Astrocyte (in vitro differentiated cells and primary cell): Measurements from ENCODE around the gene GIMAP8. TPM values are rescaled to one million over a fixed set of nuclear protein-coding genes. Genes with fewer than 3 reads are reported as not detected.
"Not testable (repeated sequence)": the region's sequence is repeated elsewhere in the genome, so short reads cannot be mapped to it uniquely, and the experiment has no call there.

Experiments
- DNase-seq: peaks from one replicate; pipeline ENCODE4 v3.0.0-alpha.2; 2010; ENCODE audit warnings: low read depth
- FAIRE-seq: peaks from 2 replicates; lab custom pipeline; 2011; peaks lifted over from hg19 to GRCh38; lab: Jason Lieb, UNC
- H2AFZ ChIP-seq: 2 replicates; pipeline ENCODE4 v1.6.0; 2012; ENCODE audit warnings: low read depth, low read length, inconsistent platforms
- H3K27ac ChIP-seq: 2 replicates; pipeline ENCODE4 v1.5.1; 2011; ENCODE audit warnings: low read depth, low read length, inconsistent platforms
- H3K27me3 ChIP-seq: 2 replicates; pipeline ENCODE4 v1.6.0; 2011; ENCODE audit warnings: low read length, inconsistent platforms; ENCODE audit not compliant: insufficient read depth
- H3K36me3 ChIP-seq: 2 replicates; pipeline ENCODE4 v1.5.1; 2011; ENCODE audit warnings: low read length, inconsistent platforms; ENCODE audit not compliant: insufficient read depth
- H3K4me1 ChIP-seq: 2 replicates; pipeline ENCODE4 v1.5.1; 2011; ENCODE audit warnings: low read length, inconsistent platforms; ENCODE audit not compliant: insufficient read depth
- H3K4me2 ChIP-seq: 2 replicates; pipeline ENCODE4 v1.6.0; 2012; ENCODE audit warnings: low read length, inconsistent platforms
- H3K4me3 ChIP-seq: 2 replicates; pipeline ENCODE4 v1.5.1; 2011; ENCODE audit warnings: low read depth, mild to moderate bottlenecking, low read length, inconsistent platforms; ENCODE audit not compliant: insufficient read depth
- H3K79me2 ChIP-seq: 2 replicates; pipeline ENCODE4 v1.6.0; 2012; ENCODE audit warnings: mild to moderate bottlenecking, low read length, inconsistent platforms; ENCODE audit not compliant: insufficient read depth
- H3K9ac ChIP-seq: 2 replicates; pipeline ENCODE4 v1.6.0; 2012; ENCODE audit warnings: mild to moderate bottlenecking, low read length, inconsistent platforms
- H3K9me3 ChIP-seq: 2 replicates; pipeline ENCODE4 v1.5.1; 2012; ENCODE audit warnings: low read depth, mild to moderate bottlenecking, low read length, inconsistent platforms; ENCODE audit not compliant: insufficient read depth
- H4K20me1 ChIP-seq: 2 replicates; pipeline ENCODE4 v1.6.0; 2012; ENCODE audit warnings: low read length, inconsistent platforms; ENCODE audit not compliant: insufficient read depth
- H3K27ac Mint-ChIP-seq: one replicate; pipeline ENCODE4 v1.8.0; 2021; ENCODE audit warnings: mild to moderate bottlenecking, mixed read lengths; ENCODE audit not compliant: unreplicated experiment
- H3K27me3 Mint-ChIP-seq: one replicate; pipeline ENCODE4 v1.8.0; 2021; ENCODE audit warnings: low read depth, mixed read lengths; ENCODE audit not compliant: unreplicated experiment
- H3K36me3 Mint-ChIP-seq: one replicate; pipeline ENCODE4 v1.8.0; 2021; ENCODE audit warnings: low read depth, mixed read lengths; ENCODE audit not compliant: unreplicated experiment
- H3K4me1 Mint-ChIP-seq: one replicate; pipeline ENCODE4 v1.8.0; 2021; ENCODE audit warnings: low read depth, mixed read lengths; ENCODE audit not compliant: unreplicated experiment
- H3K4me3 Mint-ChIP-seq: one replicate; pipeline ENCODE4 v1.8.0; 2021; ENCODE audit warnings: mild to moderate bottlenecking, moderate library complexity, mixed read lengths; ENCODE audit not compliant: unreplicated experiment
- H3K9me3 Mint-ChIP-seq: one replicate; pipeline ENCODE4 v1.8.0; 2021; ENCODE audit warnings: mild to moderate bottlenecking, mixed read lengths; ENCODE audit not compliant: unreplicated experiment
- CTCF ChIP-seq: IDR thresholded peaks from 2 replicates; pipeline ENCODE4 v1.5.1; 2011; ENCODE audit warnings: low read depth, mild to moderate bottlenecking, inconsistent platforms, low read length, moderate library complexity; ENCODE audit not compliant: insufficient read depth
- EZH2 ChIP-seq: IDR thresholded peaks from 2 replicates; pipeline ENCODE4 v1.6.1; 2012; ENCODE audit warnings: mild to moderate bottlenecking, low read length, inconsistent platforms; ENCODE audit not compliant: insufficient read depth
- total RNA-seq: library from RNA; stranded (reverse); gene quantifications from 2 replicates; pipeline ENCODE4 v1.2.1, GENCODE V29; 2021

The GIMAP8 gene
- total RNA-seq, 1 donor from 2014 or later: not detected

- Histone ChIP-seq H3K4me1 (no peaks in the 10 kb centered on the region), H3K36me3 (no peaks in the 10 kb centered on the region), H3K4me2 (no peak overlapping the region), H3K9ac (no peak overlapping the region), H2AFZ (no peak overlapping the region), H3K4me3 (no peak overlapping the region), H3K27ac (no peak overlapping the region), H3K27me3 (no peaks in the 10 kb centered on the region), H3K9me3 (no peaks in the 10 kb centered on the region), H4K20me1 (no peaks in the 10 kb centered on the region), H3K79me2 (no peaks in the 10 kb centered on the region)
- H3K9me3 Mint-ChIP-seq: no peaks in the 10 kb centered on the region
- no peak for TF ChIP-seq CTCF
- TF ChIP-seq EZH2: no peak
- H3K27me3 Mint-ChIP-seq: no peaks in the 10 kb centered on the region
- FAIRE-seq (no peak), DNase-seq (no peak)
- H3K27ac Mint-ChIP-seq: no peak overlapping the region
- no peaks in the 10 kb centered on the region for H3K36me3 Mint-ChIP-seq
- H3K4me3 Mint-ChIP-seq: no peak overlapping the region
- no peaks in the 10 kb centered on the region for H3K4me1 Mint-ChIP-seq
Observed at GRCh38 chr7:150516956-150517745, 66.7 kb downstream of the GIMAP8 start.

GRCh38 chr7:150519310-150519709 is 68.9 kb downstream of the GIMAP8 start:
- Mint-ChIP-seq H3K4me1 (no peaks in the 10 kb centered on the region), H3K4me3 (no peak overlapping the region), H3K36me3 (no peaks in the 10 kb centered on the region), H3K27me3 (peaks cover 6% of the 10 kb centered on the region), H3K9me3 (no peaks in the 10 kb centered on the region), H3K27ac (no peak overlapping the region)
- no peaks in the 10 kb centered on the region for H3K4me1 ChIP-seq
- H3K27ac ChIP-seq: no peak overlapping the region
- H3K4me3 ChIP-seq: no peak overlapping the region
- DNase-seq: no peak
- H4K20me1 ChIP-seq: no peaks in the 10 kb centered on the region
- no peak for FAIRE-seq
- H3K36me3 ChIP-seq: no peaks in the 10 kb centered on the region
- H3K9ac ChIP-seq: no peak overlapping the region
- no peaks in the 10 kb centered on the region for H3K9me3 ChIP-seq
- no peaks in the 10 kb centered on the region for H3K27me3 ChIP-seq
- no peak for TF ChIP-seq CTCF
- no peak for TF ChIP-seq EZH2
- H3K79me2 ChIP-seq: no peaks in the 10 kb centered on the region
- no peak overlapping the region for H3K4me2 ChIP-seq
- no peak overlapping the region for H2AFZ ChIP-seq

GRCh38 chr7:150520145-150520544 is 69.7 kb downstream of the GIMAP8 start:
- H3K9me3 Mint-ChIP-seq: peaks cover 2% of the 10 kb centered on the region
- no peaks in the 10 kb centered on the region for H3K27me3 ChIP-seq
- no peaks in the 10 kb centered on the region for H3K36me3 Mint-ChIP-seq
- H3K4me2 ChIP-seq: no peak overlapping the region
- H3K4me1 ChIP-seq: no peaks in the 10 kb centered on the region
- no peak overlapping the region for H3K27ac Mint-ChIP-seq
- no peaks in the 10 kb centered on the region for H4K20me1 ChIP-seq
- H3K4me3 ChIP-seq: no peak overlapping the region
- H3K4me1 Mint-ChIP-seq: no peaks in the 10 kb centered on the region
- H3K27me3 Mint-ChIP-seq: peaks cover 8% of the 10 kb centered on the region
- FAIRE-seq (no peak), DNase-seq (no peak)
- no peaks in the 10 kb centered on the region for H3K36me3 ChIP-seq
- no peak overlapping the region for H2AFZ ChIP-seq
- H3K9me3 ChIP-seq: no peaks in the 10 kb centered on the region
- no peak overlapping the region for H3K4me3 Mint-ChIP-seq
- no peak overlapping the region for H3K27ac ChIP-seq
- H3K9ac ChIP-seq: no peak overlapping the region
- TF ChIP-seq EZH2: no peak
- TF ChIP-seq CTCF: no peak
- H3K79me2 ChIP-seq: no peaks in the 10 kb centered on the region

GRCh38 chr7:150522931-150523330 is 72.5 kb downstream of the GIMAP8 start:
- H3K4me3 Mint-ChIP-seq, H3K9me3 Mint-ChIP-seq, FAIRE-seq, H3K79me2 ChIP-seq, H2AFZ ChIP-seq, H4K20me1 ChIP-seq, H3K4me1 ChIP-seq, H3K27ac Mint-ChIP-seq, DNase-seq, H3K27me3 Mint-ChIP-seq, H3K36me3 ChIP-seq, H3K4me3 ChIP-seq, H3K27me3 ChIP-seq, H3K4me2 ChIP-seq, H3K4me1 Mint-ChIP-seq, H3K9ac ChIP-seq, H3K27ac ChIP-seq, H3K9me3 ChIP-seq, H3K36me3 Mint-ChIP-seq: not testable (repeated sequence)
